Hematopoietic multipotent progenitor cell treated with erythropoietin and hydrocortisone succinate and interleukin-3 and kit ligand, for 6 days (in vitro differentiated cells): ENCODE measurements around the gene KRTAP11-1.

Source experiments
- DNase-seq: peaks from one replicate; pipeline ENCODE4 v3.0.0-alpha.2; 2015

KRTAP11-1 gene

GRCh38 chr21:30881480-30881879, at the start of gene KRTAP11-1:
KRTAP11-1 (minus strand) TSS chr21:30881580; CDS start chr21:30881524, 56 bp downstream.
- DNase-seq, result no peak

GRCh38 chr21:30924146-30924700, 42.8 kb upstream of the KRTAP11-1 start:
- no peak for DNase-seq

GRCh38 chr21:30921129-30921528, 39.7 kb upstream of the KRTAP11-1 start:
- no peak for DNase-seq

- DNase-seq, result no peak
Observed at GRCh38 chr21:30917557-30917956, 36.2 kb upstream of the KRTAP11-1 start.

- DNase-seq, result no peak
Observed at GRCh38 chr21:30900881-30901280, 19.5 kb upstream of the KRTAP11-1 start.

GRCh38 chr21:30882866-30883597, 1.7 kb upstream of the KRTAP11-1 start:
- no peak for DNase-seq

GRCh38 chr21:30880914-30881313, 466 bp downstream of the KRTAP11-1 start:
- no peak for DNase-seq

GRCh38 chr21:30874526-30874925, 6.9 kb downstream of the KRTAP11-1 start:
- no peak for DNase-seq

GRCh38 chr21:30847627-30848500, 33.5 kb downstream of the KRTAP11-1 start:
- no peak for DNase-seq

- DNase-seq, result no peak
Observed at GRCh38 chr21:30842990-30843389, 38.4 kb downstream of the KRTAP11-1 start.

GRCh38 chr21:30839304-30839703, 42.1 kb downstream of the KRTAP11-1 start:
- peak; percentile 24 for DNase-seq

- no peak for DNase-seq
Observed at GRCh38 chr21:30838536-30838935, 42.8 kb downstream of the KRTAP11-1 start.

GRCh38 chr21:30831194-30831765, 50.1 kb downstream of the KRTAP11-1 start:
- peak; percentile 58 for DNase-seq
